ENCODE measurements around the gene ZC3H14. TPM values are rescaled to one million over a fixed set of nuclear protein-coding genes. Genes with fewer than 3 reads are reported as not detected.

ZC3H14 gene
- total and polyA plus RNA-seq, 9 of the 15 experiments (the other 6 are each of a cell fraction or from before 2014, with no cell fraction given) = 21.1 to 109 (median 45.3) TPM

DNA sequence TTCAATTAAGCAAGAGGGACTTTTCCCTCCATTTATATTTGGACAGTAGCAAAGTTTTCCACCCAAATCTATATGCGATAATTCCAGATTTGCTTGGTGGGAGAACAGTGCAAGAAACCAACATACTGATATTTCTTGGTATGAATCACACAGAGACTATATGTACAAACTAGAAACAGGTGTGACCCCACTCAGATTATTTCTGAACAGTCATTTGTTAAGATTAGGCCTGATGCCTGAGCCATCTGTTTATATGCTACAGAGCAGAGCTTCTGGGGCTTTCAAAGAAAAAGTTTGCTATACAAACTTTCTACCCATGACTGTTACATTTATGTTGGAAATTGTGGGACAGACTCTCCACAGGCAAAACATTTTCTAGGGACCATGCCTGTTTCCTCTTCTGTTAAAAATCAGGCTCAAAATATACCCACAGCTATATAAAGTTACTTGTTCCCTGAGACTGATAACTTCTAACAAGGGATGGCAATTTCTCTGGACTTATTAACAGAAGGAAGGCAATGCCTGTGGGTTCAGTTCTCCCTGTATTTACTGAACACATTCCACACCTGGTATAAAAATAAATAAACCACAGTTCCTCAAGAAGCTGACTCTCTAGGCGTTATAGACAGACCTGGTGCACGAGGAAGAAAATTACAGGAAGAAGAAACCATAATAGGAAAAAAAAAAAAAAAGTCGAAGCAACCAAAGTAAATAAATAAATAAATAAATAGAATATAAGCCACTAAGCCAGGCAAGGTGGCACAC, 16.0 kb upstream of the ZC3H14 start:
- in situ Hi-C loops (cut with MboI) = no loop called here
- BruUV-seq (replicated peaks) = no TSS peak

More for the DNA sequence above, 16.0 kb upstream of the ZC3H14 start:
- Histone ChIP-seq H2AFZ (ENCODE audit: low read depth, low read length) (no peak overlapping the region), H3K27ac (ENCODE audit: extremely low read depth, low read depth, low read length) (no peak overlapping the region), H3K4me3 (no peak overlapping the region), H3K9ac (ENCODE audit: insufficient read depth in 1 of 2, low read depth in 2 of 2, low read length in 2 of 2) (no peak overlapping the region), H3K4me2 (ENCODE audit: insufficient read depth, low read length) (no peak overlapping the region), H3K79me2 (ENCODE audit: control insufficient read depth, insufficient read depth, low read length) (no peaks in the 10 kb centered on the region), H3K9me3 (replicated peaks; ENCODE audit: control insufficient read depth, insufficient read depth, low read depth, low read length) (no peaks in the 10 kb centered on the region), H4K20me1 (replicated peaks; ENCODE audit: control insufficient read depth, insufficient read depth, low read length) (no peaks in the 10 kb centered on the region), H3K36me3 (ENCODE audit: control insufficient read depth, insufficient read depth, low read length) (no peaks in the 10 kb centered on the region; the same call in 2 of the 3 replicates), H3K27me3 (ENCODE audit: control insufficient read depth in 2 of 2, insufficient read depth in 2 of 2, low read length in 2 of 2) (no peaks in the 10 kb centered on the region), H3K9me1 (ENCODE audit: control insufficient read depth, insufficient read depth, low read length) (no peaks in the 10 kb centered on the region), H3K4me1 (replicated peaks in 1 of 2; ENCODE audit: control insufficient read depth in 2 of 2, insufficient read depth in 2 of 2, low read length in 2 of 2) (peaks cover 0 to 9% of the 10 kb centered on the region in 2 experiments; a peak in 2 of 5 replicates)
- FAIRE-seq (no peak), ATAC-seq (no peak), DNase-seq (ENCODE audit: extremely low read depth in 1 of 4, low spot score in 3 of 4) (no peak)
- intact Hi-C loops (cut with micrococcal nuclease) = no loop called here
- ChIA-PET POLR2A (no interaction called here), CTCF (ENCODE audit: low intra/inter-chr PET ratio) (no interaction called here)
- no peak for TF ChIP-seq UBTF (IDR thresholded peaks at IDR 0.05; ENCODE audit: borderline replicate concordance in 1 of 2, low read depth in 2 of 2, low read length in 2 of 2)
- TF ChIP-seq BCOR (IDR thresholded peaks at IDR 0.05) = no peak
- TF ChIP-seq ATF7 (IDR thresholded peaks at IDR 0.05) = no peak
- no peak for TF ChIP-seq POLR3A (IDR thresholded peaks at IDR 0.05; ENCODE audit: borderline replicate concordance, extremely low read depth, insufficient read depth, insufficient read length)
- no peak for TF ChIP-seq ADNP (tag; IDR thresholded peaks at IDR 0.05)
- TF ChIP-seq ZBTB8A (IDR thresholded peaks at IDR 0.05; ENCODE audit: partially characterized antibody) = no peak
- TF ChIP-seq ZNF584 (CRISPR knock-in tag; IDR thresholded peaks at IDR 0.05; ENCODE audit: low read depth) = no peak
- TF ChIP-seq EP400 (IDR thresholded peaks at IDR 0.05) = no peak
- TF ChIP-seq, protein P1, sequence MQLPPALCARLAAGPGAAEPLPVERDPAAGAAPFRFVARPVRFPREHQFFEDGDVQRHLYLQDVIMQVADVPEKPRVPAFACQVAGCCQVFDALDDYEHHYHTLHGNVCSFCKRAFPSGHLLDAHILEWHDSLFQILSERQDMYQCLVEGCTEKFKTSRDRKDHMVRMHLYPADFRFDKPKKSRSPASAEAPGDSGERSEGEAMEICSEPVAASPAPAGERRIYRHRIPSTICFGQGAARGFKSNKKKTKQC (CRISPR knock-in tag; IDR thresholded peaks at IDR 0.05) = no peak
- no peak for TF ChIP-seq ZSCAN29 (IDR thresholded peaks at IDR 0.05)
- TF ChIP-seq, protein P2, sequence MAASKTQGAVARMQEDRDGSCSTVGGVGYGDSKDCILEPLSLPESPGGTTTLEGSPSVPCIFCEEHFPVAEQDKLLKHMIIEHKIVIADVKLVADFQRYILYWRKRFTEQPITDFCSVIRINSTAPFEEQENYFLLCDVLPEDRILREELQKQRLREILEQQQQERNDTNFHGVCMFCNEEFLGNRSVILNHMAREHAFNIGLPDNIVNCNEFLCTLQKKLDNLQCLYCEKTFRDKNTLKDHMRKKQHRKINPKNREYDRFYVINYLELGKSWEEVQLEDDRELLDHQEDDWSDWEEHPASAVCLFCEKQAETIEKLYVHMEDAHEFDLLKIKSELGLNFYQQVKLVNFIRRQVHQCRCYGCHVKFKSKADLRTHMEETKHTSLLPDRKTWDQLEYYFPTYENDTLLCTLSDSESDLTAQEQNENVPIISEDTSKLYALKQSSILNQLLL (CRISPR knock-in tag; IDR thresholded peaks at IDR 0.05; ENCODE audit: borderline replicate concordance) = no peak
- TF ChIP-seq HNRNPUL1 (IDR thresholded peaks at IDR 0.05; ENCODE audit: low read length) = no peak
- no peak for TF ChIP-seq ZNF316 (IDR thresholded peaks at IDR 0.05)
- WGBS (ENCODE audit: insufficient coverage, low coverage, missing lambda C conversion rate) = 66% methylated on average over 3 of the region's 4 CpGs

Measured in K562 (cell line).